Spleen (tissue), 11 donors: ENCODE measurements around the gene CPAMD8. TPM values are rescaled to one million over a fixed set of nuclear protein-coding genes. Genes with fewer than 3 reads are reported as not detected.
A peak's percentile ranks its signal among the peaks of the same experiment; 100 is the strongest.
"Not testable (repeated sequence)": the region's sequence is repeated elsewhere in the genome, so short reads cannot be mapped to it uniquely, and the experiment has no call there.

Experiments used
- DNase-seq: peaks from one replicate; pipeline ENCODE4 v3.0.0-alpha.2; 2020
- H3K27ac ChIP-seq, 8 donors: fragments of 200-600 bp; sonication (generic) in 7 of 8; 1 replicate in 4 of 8; 2 replicates in 4 of 8; pipeline versions ENCODE4 v1.5.0 to v1.8.0; 2016 to 2021; ENCODE audit warnings: inconsistent platforms in 4 of 8, mild to moderate bottlenecking in 4 of 8, moderate library complexity in 1 of 8
- H3K27me3 ChIP-seq, 7 donors: fragments of 200-600 bp; sonication (generic) in 6 of 7; replicated peaks in 1 of 7; 1 replicate in 4 of 7; 2 replicates in 3 of 7; pipeline versions ENCODE4 v1.5.0 to v1.8.0; 2016 to 2021; ENCODE audit warnings: inconsistent platforms in 3 of 7, mild to moderate bottlenecking in 1 of 7
- H3K36me3 ChIP-seq, 6 donors: fragments of 200-600 bp; sonication (generic) in 5 of 6; 1 replicate in 4 of 6; 2 replicates in 2 of 6; pipeline versions ENCODE4 v1.5.0 to v1.8.0; 2016 to 2021; ENCODE audit warnings: inconsistent platforms in 2 of 6
- H3K4me1 ChIP-seq, 6 donors: fragments of 200-600 bp; sonication (generic) in 5 of 6; 1 replicate in 3 of 6; 2 replicates in 3 of 6; pipeline versions ENCODE4 v1.5.0 to v1.8.0; 2016 to 2021; ENCODE audit warnings: inconsistent platforms in 3 of 6
- H3K4me3 ChIP-seq, 8 donors: fragments of 200-600 bp; sonication (generic) in 7 of 8; 1 replicate in 4 of 8; 2 replicates in 4 of 8; pipeline versions ENCODE4 v1.5.0 to v1.8.0; 2016 to 2021; ENCODE audit warnings: inconsistent platforms in 4 of 8, mild to moderate bottlenecking in 4 of 8, moderate library complexity in 2 of 8
- H3K9me3 ChIP-seq, 8 donors: fragments of 200-600 bp; sonication (generic) in 7 of 8; 1 replicate in 4 of 8; 2 replicates in 4 of 8; pipeline versions ENCODE4 v1.5.0 to v1.8.0; 2016 to 2021; ENCODE audit warnings: inconsistent platforms in 4 of 8
- POLR2A ChIP-seq, 3 donors: fragments of 450-650 bp; IDR thresholded peaks; one replicate each; pipeline ENCODE4 v1.5.1; 2017; ENCODE audit warnings: antibody characterized with exemption in 3 of 3, mild to moderate bottlenecking in 1 of 3
- POLR2AphosphoS5 ChIP-seq, 3 donors: sonication (generic); formaldehyde crosslinking; IDR thresholded peaks; one replicate each; pipeline ENCODE4 v1.5.1; 2017; ENCODE audit warnings: antibody characterized with exemption in 3 of 3
- WGBS, 5 donors: extraction: QIAGEN DNeasy Blood & Tissue Kit in 3 of 5; methylation state at CpG; one replicate each; pipeline versions ENCODE4 v1.1.5 to v1.1.7; 2013 to 2018; 5-methylcytosine and 5-hydroxymethylcytosine counted together
- intact Hi-C: fragments of 100-400 bp; cut with DNase I; formaldehyde crosslinking; loops from one replicate; pipeline ENCODE4 v1.15.0; 2023; ENCODE audit warnings: low total_unique reads
- polyA plus RNA-seq, 3 donors: library from polyadenylated mRNA; stranded (reverse); fragments of 200-250 nt; gene quantifications; one replicate each; pipeline ENCODE4 v1.2.1, GENCODE V29; 2013
- total RNA-seq, 7 donors: library from RNA; depleted of rRNA in 3 of 7; stranded (reverse); fragments of >200 nt in 3 of 7; fragmentation: NEBNext Ultra II Directional in 4 of 7; extraction: Animal tissue kit (Norgen Biotek cat#: 25700) in 4 of 7; gene quantifications; one replicate each; pipeline versions ENCODE4 v1.1.0 to v1.2.1, GENCODE V29; 2016 to 2021
- TF ChIP-seq, protein P1 (sequence below), 11 experiments: fragments of 200-600 bp in 7 of 11; fragments of 450-650 bp in 4 of 11; sonication (generic) in 4 of 11; IDR thresholded peaks in 8 of 11; conservative IDR thresholded peaks in 3 of 11; 1 replicate in 7 of 11; 2 replicates in 4 of 11; pipeline versions ENCODE4 v1.4.0 to v1.8.0; 2016 to 2021; ENCODE audit warnings: antibody characterized with exemption in 11 of 11, inconsistent platforms in 4 of 11, mild to moderate bottlenecking in 1 of 11
- donor health status: healthy with polysubstance abuse.
- donor health status: DM: no; HTN: no; CAD: no; lungs with moderate emphysema.
- donor health status: DM: no; HTN: no; CAD: no.
- donor health status: Bipolar disorder and iron deficiency.
- donor health status: healthy.
- donor health status: DM: no; HTN: no; CAD: no.
- donor health status: DM: yes; HTN: yes; CAD: no.

CPAMD8 gene
- total and polyA plus RNA-seq, 10 donors = 2.1 to 18.7 (median 8.5) TPM

DNA sequence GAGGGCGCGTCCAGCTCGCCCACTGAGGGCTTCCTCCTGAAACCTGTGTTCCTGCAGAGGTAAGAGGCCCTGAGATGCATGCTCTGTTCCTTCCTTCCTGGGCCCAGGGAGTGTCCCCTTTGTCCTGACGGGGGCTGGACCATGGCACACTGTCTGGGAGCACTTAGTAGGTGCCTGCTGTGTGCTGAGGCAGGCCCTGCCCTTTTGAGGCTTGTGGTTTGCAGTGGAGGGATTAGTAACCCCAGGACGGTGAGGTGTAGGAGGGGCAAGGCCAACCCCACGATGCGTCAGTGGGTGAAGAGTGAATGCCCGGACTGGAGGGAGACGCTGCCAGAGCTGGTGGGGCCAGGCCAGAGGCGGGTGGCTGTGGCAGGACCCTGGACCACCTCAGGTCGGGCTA is 149.0 kb downstream of the CPAMD8 start:
- Histone ChIP-seq H3K4me1 (peaks cover 0 to 18% (median 11%) of the 10 kb centered on the region in 6 donors), H3K27ac (no peak overlapping the region), H3K27me3 (no peaks in the 10 kb centered on the region), H3K9me3 (peaks cover 5 to 28% (median 23%) of the 10 kb centered on the region in 8 donors), H3K36me3 (peaks cover 19 to 72% (median 57%) of the 10 kb centered on the region in 6 donors), H3K4me3 (no peak overlapping the region)
- no peak for DNase-seq
- TF ChIP-seq POLR2AphosphoS5 (IDR thresholded peaks at IDR 0.05) = no peak
- TF ChIP-seq, protein P1, sequence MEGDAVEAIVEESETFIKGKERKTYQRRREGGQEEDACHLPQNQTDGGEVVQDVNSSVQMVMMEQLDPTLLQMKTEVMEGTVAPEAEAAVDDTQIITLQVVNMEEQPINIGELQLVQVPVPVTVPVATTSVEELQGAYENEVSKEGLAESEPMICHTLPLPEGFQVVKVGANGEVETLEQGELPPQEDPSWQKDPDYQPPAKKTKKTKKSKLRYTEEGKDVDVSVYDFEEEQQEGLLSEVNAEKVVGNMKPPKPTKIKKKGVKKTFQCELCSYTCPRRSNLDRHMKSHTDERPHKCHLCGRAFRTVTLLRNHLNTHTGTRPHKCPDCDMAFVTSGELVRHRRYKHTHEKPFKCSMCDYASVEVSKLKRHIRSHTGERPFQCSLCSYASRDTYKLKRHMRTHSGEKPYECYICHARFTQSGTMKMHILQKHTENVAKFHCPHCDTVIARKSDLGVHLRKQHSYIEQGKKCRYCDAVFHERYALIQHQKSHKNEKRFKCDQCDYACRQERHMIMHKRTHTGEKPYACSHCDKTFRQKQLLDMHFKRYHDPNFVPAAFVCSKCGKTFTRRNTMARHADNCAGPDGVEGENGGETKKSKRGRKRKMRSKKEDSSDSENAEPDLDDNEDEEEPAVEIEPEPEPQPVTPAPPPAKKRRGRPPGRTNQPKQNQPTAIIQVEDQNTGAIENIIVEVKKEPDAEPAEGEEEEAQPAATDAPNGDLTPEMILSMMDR (IDR thresholded peaks at IDR 0.05 in 8 of 11, conservative IDR thresholded peaks at IDR 0.05 in 3 of 11) = no peak
- no peak for TF ChIP-seq POLR2A (IDR thresholded peaks at IDR 0.05)
- WGBS, 5 donors = 80 to 97% (median 84%) methylated on average over 8 to 11 of the region's 11 CpGs
- intact Hi-C loops = no loop called here

- DNase-seq = no peak
- Histone ChIP-seq H3K27ac (no peak overlapping the region), H3K4me1 (peaks cover 0 to 22% (median 11%) of the 10 kb centered on the region in 6 donors), H3K9me3 (peaks cover 5 to 21% (median 17%) of the 10 kb centered on the region in 8 donors), H3K4me3 (no peak overlapping the region), H3K36me3 (peaks cover 19 to 78% (median 59%) of the 10 kb centered on the region in 6 donors), H3K27me3 (no peaks in the 10 kb centered on the region)
- intact Hi-C loops = no loop called here
- WGBS, 5 donors = 31 to 60% (median 47%) methylated on average over 7 to 12 of the region's 12 CpGs
- TF ChIP-seq, protein P1 (IDR thresholded peaks at IDR 0.05 in 8 of 11, conservative IDR thresholded peaks at IDR 0.05 in 3 of 11) = no peak
- TF ChIP-seq POLR2AphosphoS5 (IDR thresholded peaks at IDR 0.05) = peak in 1 of 3 donors; percentile 51
- TF ChIP-seq POLR2A (IDR thresholded peaks at IDR 0.05) = no peak
Observed at GRCh38 chr19:16876904-16877361, 149.7 kb downstream of the CPAMD8 start.

- 90 to 96% (median 93%) methylated on average over 26 to 39 of the region's 39 CpGs for WGBS, 5 donors
- peaks cover 0 to 22% (median 11%) of the 10 kb centered on the region in 6 donors for H3K4me1 ChIP-seq
- TF ChIP-seq, protein P1 (IDR thresholded peaks at IDR 0.05 in 8 of 11, conservative IDR thresholded peaks at IDR 0.05 in 3 of 11) = no peak
- peak in 1 of 3 donors; percentile 38 for TF ChIP-seq POLR2AphosphoS5 (IDR thresholded peaks at IDR 0.05)
- TF ChIP-seq POLR2A (IDR thresholded peaks at IDR 0.05) = no peak
- intact Hi-C loops = no loop called here
- H3K9me3 ChIP-seq = peaks cover 0 to 10% (median 6%) of the 10 kb centered on the region in 8 donors
- no peak for DNase-seq
- peaks cover 19 to 84% (median 69%) of the 10 kb centered on the region in 6 donors for H3K36me3 ChIP-seq
- H3K27ac ChIP-seq = no peak overlapping the region
- H3K4me3 ChIP-seq = no peak overlapping the region
- no peaks in the 10 kb centered on the region for H3K27me3 ChIP-seq
Observed at GRCh38 chr19:16875584-16876555, 150.7 kb downstream of the CPAMD8 start.

DNA sequence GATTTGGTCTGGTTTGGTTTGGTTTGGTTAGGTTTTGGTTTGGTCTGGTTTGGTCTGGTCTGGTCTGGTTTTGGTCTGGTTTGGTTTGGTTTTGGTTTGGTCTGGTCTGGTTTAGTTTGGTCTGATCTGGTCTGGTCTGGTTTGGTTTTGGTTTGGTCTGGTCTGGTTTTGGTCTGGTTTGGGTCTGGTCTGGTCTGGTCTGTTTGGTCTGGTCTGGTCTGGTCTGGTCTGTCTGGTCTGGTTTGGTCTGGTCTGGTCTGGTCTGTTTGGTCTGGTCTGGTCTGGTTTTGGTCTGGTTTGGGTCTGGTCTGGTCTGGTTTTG is 151.7 kb downstream of the CPAMD8 start:
- DNase-seq, H3K9me3 ChIP-seq, intact Hi-C loops, H3K4me3 ChIP-seq, H3K27me3 ChIP-seq: not testable (repeated sequence)
- peaks cover 19 to 84% (median 73%) of the 10 kb centered on the region in 6 donors for H3K36me3 ChIP-seq
- peak overlapping the region in 1 of 8 donors; percentile 50 for H3K27ac ChIP-seq
- H3K4me1 ChIP-seq = peaks cover 0 to 22% (median 11%) of the 10 kb centered on the region in 6 donors
